ENCODE results near the gene OR51I2. TPM values are rescaled to one million over a fixed set of nuclear protein-coding genes. Genes with fewer than 3 reads are reported as not detected.

OR51I2 gene
- polyA plus RNA-seq, 1 experiment, result not detected

DNA sequence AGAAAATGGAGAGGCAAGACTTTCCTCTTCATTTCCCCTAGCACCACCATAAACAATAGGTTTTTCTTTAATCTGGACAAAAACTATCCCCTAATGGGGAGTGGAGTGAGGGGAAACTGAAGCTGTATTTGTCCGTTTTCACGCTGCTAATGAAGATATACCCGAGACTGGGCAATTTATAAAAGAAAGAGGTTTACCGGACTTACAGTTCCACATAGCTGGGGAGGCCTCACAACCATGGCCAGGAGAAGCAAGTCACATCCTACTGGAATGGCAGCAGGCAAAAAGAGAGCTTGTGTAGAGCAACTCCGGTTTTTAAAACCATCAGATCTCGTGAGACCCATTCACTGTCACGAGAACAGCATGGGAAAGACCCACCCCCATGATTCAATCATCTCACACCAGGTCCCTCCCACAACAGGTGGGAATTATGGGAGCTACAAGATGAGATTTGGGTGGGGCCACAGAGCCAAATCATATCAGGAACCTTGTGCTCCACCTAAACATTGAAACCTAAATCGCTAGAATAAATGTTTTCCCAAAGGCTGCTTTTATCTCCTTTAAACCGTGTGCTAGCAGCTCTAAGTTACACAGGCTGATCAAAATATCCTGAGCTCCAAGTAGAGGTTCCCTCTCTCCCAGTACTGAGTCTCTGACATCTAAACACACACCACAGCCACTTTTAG is 56.4 kb downstream of the OR51I2 start:
- Histone ChIP-seq H3K27ac (ENCODE audit: low read depth, low read length) (no peak overlapping the region), H3K9me3 (ENCODE audit: control insufficient read depth, insufficient read depth, low read length) (no peaks in the 10 kb centered on the region), H3K4me3 (ENCODE audit: low read depth, low read length) (no peak overlapping the region), H3K27me3 (ENCODE audit: control insufficient read depth, insufficient read depth, low read length) (no peaks in the 10 kb centered on the region)
- TF ChIP-seq, protein P1, sequence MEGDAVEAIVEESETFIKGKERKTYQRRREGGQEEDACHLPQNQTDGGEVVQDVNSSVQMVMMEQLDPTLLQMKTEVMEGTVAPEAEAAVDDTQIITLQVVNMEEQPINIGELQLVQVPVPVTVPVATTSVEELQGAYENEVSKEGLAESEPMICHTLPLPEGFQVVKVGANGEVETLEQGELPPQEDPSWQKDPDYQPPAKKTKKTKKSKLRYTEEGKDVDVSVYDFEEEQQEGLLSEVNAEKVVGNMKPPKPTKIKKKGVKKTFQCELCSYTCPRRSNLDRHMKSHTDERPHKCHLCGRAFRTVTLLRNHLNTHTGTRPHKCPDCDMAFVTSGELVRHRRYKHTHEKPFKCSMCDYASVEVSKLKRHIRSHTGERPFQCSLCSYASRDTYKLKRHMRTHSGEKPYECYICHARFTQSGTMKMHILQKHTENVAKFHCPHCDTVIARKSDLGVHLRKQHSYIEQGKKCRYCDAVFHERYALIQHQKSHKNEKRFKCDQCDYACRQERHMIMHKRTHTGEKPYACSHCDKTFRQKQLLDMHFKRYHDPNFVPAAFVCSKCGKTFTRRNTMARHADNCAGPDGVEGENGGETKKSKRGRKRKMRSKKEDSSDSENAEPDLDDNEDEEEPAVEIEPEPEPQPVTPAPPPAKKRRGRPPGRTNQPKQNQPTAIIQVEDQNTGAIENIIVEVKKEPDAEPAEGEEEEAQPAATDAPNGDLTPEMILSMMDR (IDR thresholded peaks at IDR 0.05; ENCODE audit: low read depth, low read length), result no peak
- DNase-seq (ENCODE audit: low read depth, low spot score), result no peak
- POLR2A ChIA-PET, result no interaction called here
- CTCF ChIA-PET, result interaction anchor here (1.1 kb wide), 1 partner anchor 29 kb away, joined by 3 read pairs; no protein-coding TSS in a partner anchor

Other genes starting within 250 kb of the OR51I2 start
- not detected in 2 replicates for gene OR51V1, start 248.6 kb upstream of the OR51I2 start, polyA plus RNA-seq (2011; rRNA removed)
- gene HBB, start 222.3 kb upstream of the OR51I2 start, polyA plus RNA-seq (2011; rRNA removed), result 0.22 and 0.26 TPM in 2 replicates
- 42.2 and 59.0 TPM in 2 replicates for gene HBD, start 214.8 kb upstream of the OR51I2 start, polyA plus RNA-seq (2011; rRNA removed)
- 0.41 and 0.45 TPM in 2 replicates for gene HBG1, start 199.5 kb upstream of the OR51I2 start, polyA plus RNA-seq (2011; rRNA removed)
- gene HBG2, start 194.5 kb upstream of the OR51I2 start, polyA plus RNA-seq (2011; rRNA removed), result 2.0 and 2.2 TPM in 2 replicates
- 8.3 TPM in 2 replicates for gene HBE1, start 179.4 kb upstream of the OR51I2 start, polyA plus RNA-seq (2011; rRNA removed)
- gene OR51B4, start 147.4 kb upstream of the OR51I2 start, polyA plus RNA-seq (2011; rRNA removed), result 0.67 and 0.82 TPM in 2 replicates
- gene OR51B2, start 125.0 kb upstream of the OR51I2 start, polyA plus RNA-seq (2011; rRNA removed), result not detected in 2 replicates
- gene OR51B5, start 105.8 kb upstream of the OR51I2 start, polyA plus RNA-seq (2011; rRNA removed), result 0.56 and 0.84 TPM in 2 replicates
- gene OR51B6, start 97.8 kb upstream of the OR51I2 start, polyA plus RNA-seq (2011; rRNA removed), result not detected in 2 replicates
- gene OR51M1, start 65.5 kb upstream of the OR51I2 start, polyA plus RNA-seq (2011; rRNA removed), result 0.06 and 0.12 TPM in 2 replicates
- gene OR51Q1, start 27.2 kb upstream of the OR51I2 start, polyA plus RNA-seq (2011; rRNA removed), result not detected in 2 replicates
- not detected in 2 replicates for gene OR51I1, start 7.8 kb upstream of the OR51I2 start, polyA plus RNA-seq (2011; rRNA removed)
- gene OR52D1, start 39.4 kb downstream of the OR51I2 start, polyA plus RNA-seq (2011; rRNA removed), result not detected in 2 replicates
- not detected in 2 replicates for gene UBQLN3, start 60.6 kb downstream of the OR51I2 start, polyA plus RNA-seq (2011; rRNA removed)
- 0.31 and 0.42 TPM in 2 replicates for gene UBQLNL, start 67.4 kb downstream of the OR51I2 start, polyA plus RNA-seq (2011; rRNA removed)
- 0.10 TPM in 1 of 2 replicates, not detected in the other for gene OR52H1, start 99.2 kb downstream of the OR51I2 start, polyA plus RNA-seq (2011; rRNA removed)
- gene OR52B6, start 131.6 kb downstream of the OR51I2 start, polyA plus RNA-seq (2011; rRNA removed), result not detected in 2 replicates
- 5.7 and 6.8 TPM in 2 replicates for gene TRIM6, start 147.3 kb downstream of the OR51I2 start, polyA plus RNA-seq (2011; rRNA removed)
- gene TRIM34, start 175.7 kb downstream of the OR51I2 start, polyA plus RNA-seq (2011; rRNA removed), result 12.8 and 18.3 TPM in 2 replicates
- 46.3 and 53.3 TPM in 2 replicates for gene TRIM5, start 235.8 kb downstream of the OR51I2 start, polyA plus RNA-seq (2011; rRNA removed)
- gene TRIM22, start 240.5 kb downstream of the OR51I2 start, polyA plus RNA-seq (2011; rRNA removed), result 79.9 and 100 TPM in 2 replicates

All from AG04450 (cell line).